GM21390 (cell line): ENCODE data around the gene ABHD2.

Experiments used
- ATAC-seq: cut with Tn5 transposase; IDR thresholded peaks from one replicate; pipeline ENCODE4 v1.9.1; 2021; ENCODE audit not compliant: unreplicated experiment

The ABHD2 gene

DNA sequence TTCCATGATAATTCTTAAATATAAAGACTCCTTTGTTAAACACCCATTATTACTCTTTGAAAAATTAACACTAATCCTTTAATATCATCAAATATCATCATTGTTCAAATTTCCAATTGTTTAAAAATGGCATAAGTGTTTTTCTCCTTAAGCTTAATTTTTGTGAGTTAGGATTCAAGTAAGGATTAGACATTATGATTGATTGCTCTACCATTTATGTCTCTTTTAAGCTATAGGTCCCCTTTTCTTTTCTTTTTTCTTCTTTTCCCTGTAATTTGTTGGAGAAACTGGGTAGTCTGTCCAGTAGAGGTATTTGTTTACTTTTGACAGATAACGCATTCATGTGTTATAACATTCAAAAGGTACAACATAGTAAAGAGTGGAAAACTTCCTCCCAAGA, 9.1 kb downstream of the ABHD2 start:
- no peak for ATAC-seq

DNA sequence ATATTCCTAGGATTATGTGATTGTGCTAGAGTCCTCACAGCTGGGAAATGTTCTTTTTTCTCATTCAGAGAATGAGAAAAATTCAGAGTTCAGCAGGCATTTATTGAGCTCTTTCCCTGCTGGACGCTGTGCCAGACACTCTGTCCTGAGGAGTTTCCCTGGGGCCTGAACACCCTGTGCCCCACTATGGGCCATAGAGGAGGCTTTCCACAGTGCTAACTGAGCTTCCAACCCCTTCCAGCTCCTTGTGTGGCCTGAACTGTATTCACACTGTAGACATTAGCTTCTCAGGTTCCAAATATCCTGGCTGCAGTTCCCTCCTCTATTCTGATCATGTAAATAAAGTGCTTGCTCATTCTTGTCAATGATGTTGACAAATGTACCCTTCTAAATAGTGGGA, 10.0 kb downstream of the ABHD2 start:
- no peak for ATAC-seq

- ATAC-seq: no peak
Observed at GRCh38 chr15:89099968-89100367, 11.7 kb downstream of the ABHD2 start.

GRCh38 chr15:89101302-89102193, 13.3 kb downstream of the ABHD2 start:
- peak; percentile 54 for ATAC-seq

GRCh38 chr15:89103481-89104171, 15.4 kb downstream of the ABHD2 start:
- no peak for ATAC-seq

DNA sequence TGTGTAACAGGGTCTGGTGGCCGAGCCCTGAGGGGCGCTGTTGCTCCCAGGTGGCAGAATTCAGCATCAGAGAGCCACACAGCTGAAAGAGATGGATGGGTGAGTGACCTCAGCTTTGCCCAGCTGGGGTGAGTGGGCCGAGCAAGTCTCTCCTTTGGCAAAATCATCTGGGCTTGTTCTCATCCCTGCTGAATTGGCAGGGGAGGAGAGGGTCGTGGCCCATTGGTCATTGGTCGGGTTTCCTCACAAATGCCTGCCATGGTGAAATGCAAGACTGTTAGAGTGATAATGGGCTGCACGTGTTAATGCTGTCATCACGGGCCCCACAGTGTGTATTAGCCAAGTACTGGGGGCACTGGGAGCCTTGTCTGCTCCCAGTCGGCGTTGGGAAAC, 15.9 kb downstream of the ABHD2 start:
- ATAC-seq: no peak

- no peak for ATAC-seq
Observed at GRCh38 chr15:89105147-89105546, 16.9 kb downstream of the ABHD2 start.

DNA sequence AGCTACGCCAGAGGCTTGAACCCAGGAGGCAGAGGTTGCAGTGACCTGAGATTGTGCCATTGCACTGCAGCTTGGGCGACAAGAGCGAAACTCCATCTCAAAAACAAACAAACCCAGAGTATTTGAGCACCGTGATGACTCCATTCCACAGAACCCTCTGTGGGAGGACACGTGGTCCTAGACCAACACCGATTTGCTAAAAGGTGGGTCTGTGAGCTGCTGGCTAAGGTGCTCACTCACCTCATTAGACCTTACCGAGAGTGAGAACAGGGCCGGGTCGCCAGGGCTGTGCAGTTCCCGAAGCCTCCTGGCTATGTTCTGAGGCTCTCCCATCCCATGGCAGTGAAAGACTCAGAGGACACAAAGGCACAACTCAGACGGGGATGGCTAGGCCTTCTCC, 17.9 kb downstream of the ABHD2 start:
- ATAC-seq: no peak

DNA sequence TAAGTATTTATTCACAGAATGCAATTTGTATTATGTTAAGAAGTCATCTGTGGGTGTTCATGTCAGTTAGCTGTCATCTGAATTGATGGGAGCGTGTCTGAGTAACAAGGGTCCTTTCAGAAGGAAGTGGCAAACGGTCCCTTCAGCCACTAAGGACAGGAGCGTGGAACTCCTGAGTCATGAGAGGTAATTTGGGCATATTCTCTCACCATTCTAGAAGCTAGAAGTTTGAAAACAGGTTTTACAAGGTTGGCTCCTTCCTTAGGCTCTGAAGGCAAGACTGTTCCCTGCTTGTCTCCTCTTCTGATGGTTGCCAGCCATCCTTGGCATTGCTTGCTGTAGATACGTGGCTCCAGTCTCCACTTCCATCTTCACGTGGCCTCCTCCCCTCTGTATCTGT, 19.7 kb downstream of the ABHD2 start:
- no peak for ATAC-seq

DNA sequence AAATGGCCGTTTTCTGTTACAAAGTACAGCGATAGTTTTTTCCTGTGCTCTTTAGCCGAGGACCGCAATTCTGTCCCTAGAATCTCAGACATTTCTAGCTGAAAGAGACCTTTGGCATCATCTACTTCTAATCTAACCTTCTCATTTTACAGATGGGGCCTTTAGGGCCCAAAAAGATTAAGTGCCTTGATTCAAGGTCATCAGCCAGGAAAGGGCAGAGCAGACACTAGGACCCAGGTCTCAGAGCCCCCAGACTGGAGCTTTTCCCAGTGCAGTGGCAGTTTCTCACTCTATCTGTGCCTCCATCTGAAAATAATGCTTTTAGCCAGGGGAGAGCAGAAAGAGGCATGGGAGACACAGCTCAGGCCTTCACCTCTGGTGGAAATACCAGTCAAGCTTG, 20.6 kb downstream of the ABHD2 start:
- no peak for ATAC-seq

GRCh38 chr15:89109238-89109637, 21.0 kb downstream of the ABHD2 start:
- ATAC-seq: no peak

GRCh38 chr15:89110060-89110459, 21.8 kb downstream of the ABHD2 start:
- ATAC-seq: no peak

DNA sequence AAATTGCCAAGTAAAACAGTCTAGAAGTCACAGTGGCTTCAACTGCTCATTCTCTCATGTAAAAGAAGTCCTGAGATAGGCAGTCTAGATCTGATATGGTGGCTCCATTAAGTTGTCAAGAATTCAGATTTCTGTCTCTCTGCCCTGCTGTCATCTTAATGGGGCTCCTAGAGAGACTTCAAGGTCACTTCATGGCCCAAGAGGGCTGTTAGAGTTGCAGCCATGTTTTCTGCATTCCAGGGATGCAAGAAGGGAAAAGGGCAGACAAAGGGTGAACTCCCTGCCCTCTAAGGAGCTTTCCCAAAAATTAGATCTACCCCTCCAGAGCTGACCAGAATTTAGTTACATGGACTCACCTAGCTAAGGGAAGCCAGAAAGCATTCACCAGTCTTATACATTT, 23.1 kb downstream of the ABHD2 start:
- no peak for ATAC-seq

DNA sequence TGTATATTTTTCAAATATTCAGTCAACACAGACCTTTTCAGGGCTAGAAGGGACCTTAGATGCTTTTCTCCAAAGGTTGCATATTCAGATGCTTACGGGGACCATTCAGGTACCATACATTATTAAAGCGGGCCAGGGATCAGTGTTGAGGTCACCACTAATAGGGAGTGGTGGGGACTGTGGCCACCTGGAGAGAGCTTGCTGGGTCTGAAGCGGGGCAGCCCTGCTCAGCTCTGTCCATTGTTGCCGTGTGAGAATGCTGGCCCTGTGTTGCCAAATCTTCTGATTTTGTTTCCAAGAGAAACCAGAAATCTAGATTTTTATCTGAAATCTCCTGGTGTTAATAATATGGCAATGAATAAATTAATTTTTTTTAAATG, 23.7 kb downstream of the ABHD2 start:
- no peak for ATAC-seq

DNA sequence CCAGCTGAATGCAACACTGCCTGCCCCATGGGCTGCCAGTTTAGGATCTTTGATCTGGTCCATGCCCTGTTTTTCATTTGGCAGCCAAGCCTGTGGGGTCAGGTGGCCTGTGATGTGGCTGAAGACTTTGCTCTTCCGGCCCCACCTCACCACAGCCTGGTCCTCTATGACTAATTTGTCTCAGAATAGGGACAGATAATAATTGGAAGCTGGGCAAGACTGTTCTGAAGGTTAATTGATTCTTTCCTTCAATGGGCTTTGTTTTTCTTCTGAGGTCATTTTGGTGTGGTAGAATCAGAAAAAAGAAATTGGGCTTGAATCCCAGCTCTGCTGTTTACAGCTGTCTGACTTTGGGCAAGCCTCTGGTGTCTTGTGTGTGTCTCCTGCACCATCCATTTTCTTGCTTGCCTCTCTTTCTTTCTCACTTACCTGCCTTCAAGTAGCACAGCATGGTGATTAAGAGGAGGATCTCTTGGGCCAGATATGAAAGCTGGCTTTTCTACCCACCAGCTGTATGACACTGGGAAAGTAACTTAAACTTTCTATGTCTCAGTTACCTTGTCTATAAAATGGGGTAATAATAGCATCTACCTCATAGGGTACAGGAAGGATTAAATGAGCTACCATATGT, 24.2 kb downstream of the ABHD2 start:
- peak; percentile 90 for ATAC-seq

- no peak for ATAC-seq
Observed at GRCh38 chr15:89113296-89114024, 25.2 kb downstream of the ABHD2 start.

DNA sequence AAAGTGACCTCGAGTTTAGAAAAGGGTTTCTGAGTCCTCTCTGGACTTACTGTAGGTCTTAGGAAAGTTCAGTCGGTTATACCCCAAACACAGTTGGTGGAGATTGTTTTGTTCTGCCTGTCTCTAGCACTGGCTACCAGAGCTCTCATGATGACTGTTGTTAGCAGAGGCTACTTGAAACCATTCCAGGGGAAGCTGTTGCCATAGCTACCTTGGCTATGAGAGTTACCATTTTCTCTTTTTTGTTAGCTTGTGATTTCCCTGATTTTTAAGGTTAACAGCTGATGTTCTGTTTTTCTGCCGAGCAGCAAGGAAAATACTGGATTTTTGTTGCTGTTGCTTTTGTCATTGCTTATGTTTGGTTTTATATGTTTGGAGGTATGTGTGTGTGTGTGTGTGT, 26.7 kb downstream of the ABHD2 start:
- ATAC-seq: no peak

- no peak for ATAC-seq
Observed at GRCh38 chr15:89115547-89115946, 27.3 kb downstream of the ABHD2 start.

DNA sequence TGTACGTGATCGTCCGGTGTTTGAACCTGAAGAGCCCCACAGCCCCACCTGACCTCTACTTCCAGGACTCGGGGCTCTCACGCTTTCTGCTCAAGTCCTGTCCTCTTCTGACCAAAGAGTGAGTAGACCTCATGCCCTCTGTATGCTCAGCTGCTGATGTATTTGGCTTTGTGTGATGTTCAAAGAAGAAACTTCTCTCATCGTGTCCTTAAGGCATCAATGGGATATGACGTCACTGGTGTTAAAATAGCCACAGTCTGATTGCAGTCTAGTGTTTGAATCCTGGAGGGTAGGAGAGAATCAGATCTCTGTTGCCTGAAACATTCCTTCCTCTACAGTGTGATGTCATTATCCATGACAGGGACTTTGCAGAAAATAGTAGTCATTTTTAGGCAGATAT, 28.1 kb downstream of the ABHD2 start:
- no peak for ATAC-seq

DNA sequence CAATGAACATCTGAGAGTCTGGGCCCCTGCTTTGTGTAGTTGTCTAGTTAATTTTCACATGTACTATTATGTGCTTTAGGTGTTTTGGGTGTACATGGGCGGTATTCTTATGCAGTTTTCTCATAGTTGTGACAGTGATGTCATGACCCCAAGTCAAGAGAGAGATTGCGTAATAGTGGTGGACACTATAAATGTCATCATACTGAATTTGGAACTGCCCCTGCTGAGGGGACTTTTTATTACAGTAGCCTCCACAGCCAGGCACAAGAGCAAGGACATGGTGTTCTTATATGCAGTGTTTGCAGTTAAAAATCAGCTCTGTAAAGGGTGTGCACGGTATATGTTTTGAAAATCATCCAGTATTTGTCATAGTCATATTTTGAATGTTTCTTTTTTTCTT, 29.5 kb downstream of the ABHD2 start:
- no peak for ATAC-seq

GRCh38 chr15:89118481-89118989, 30.3 kb downstream of the ABHD2 start:
- ATAC-seq: no peak
